ENCODE data around the gene RBM23.

DNA sequence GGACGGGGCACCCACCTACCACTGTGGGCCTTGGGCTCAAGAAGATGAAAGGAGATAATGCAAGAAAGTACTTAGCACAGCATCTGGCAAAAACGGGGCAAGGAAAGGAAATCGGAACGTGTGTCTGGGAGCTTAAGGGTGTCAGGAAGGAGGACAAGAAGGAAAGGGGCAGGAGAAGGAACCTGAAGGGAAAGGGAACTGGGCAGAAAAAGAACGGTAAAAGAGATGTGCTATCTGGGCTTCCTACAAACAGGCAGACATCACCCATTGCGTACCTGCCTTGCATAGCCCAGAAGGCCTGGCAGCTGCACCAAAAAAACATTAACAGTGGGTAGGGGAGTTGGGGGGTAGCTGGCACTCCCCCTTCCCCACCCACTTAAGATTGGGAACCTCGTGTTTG lies 36.9 kb downstream of the RBM23 start:
- TF ChIP-seq, protein P1, sequence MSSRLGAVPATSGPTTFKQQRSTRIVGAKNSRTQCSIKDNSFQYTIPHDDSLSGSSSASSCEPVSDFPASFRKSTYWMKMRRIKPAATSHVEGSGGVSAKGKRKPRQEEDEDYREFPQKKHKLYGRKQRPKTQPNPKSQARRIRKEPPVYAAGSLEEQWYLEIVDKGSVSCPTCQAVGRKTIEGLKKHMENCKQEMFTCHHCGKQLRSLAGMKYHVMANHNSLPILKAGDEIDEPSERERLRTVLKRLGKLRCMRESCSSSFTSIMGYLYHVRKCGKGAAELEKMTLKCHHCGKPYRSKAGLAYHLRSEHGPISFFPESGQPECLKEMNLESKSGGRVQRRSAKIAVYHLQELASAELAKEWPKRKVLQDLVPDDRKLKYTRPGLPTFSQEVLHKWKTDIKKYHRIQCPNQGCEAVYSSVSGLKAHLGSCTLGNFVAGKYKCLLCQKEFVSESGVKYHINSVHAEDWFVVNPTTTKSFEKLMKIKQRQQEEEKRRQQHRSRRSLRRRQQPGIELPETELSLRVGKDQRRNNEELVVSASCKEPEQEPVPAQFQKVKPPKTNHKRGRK (CRISPR knock-in tag; IDR thresholded peaks at IDR 0.05; ENCODE audit: borderline replicate concordance) = no peak
- no peak for TF ChIP-seq GTF2I (CRISPR knock-in tag; conservative IDR thresholded peaks at IDR 0.05)
- TF ChIP-seq, protein P2, sequence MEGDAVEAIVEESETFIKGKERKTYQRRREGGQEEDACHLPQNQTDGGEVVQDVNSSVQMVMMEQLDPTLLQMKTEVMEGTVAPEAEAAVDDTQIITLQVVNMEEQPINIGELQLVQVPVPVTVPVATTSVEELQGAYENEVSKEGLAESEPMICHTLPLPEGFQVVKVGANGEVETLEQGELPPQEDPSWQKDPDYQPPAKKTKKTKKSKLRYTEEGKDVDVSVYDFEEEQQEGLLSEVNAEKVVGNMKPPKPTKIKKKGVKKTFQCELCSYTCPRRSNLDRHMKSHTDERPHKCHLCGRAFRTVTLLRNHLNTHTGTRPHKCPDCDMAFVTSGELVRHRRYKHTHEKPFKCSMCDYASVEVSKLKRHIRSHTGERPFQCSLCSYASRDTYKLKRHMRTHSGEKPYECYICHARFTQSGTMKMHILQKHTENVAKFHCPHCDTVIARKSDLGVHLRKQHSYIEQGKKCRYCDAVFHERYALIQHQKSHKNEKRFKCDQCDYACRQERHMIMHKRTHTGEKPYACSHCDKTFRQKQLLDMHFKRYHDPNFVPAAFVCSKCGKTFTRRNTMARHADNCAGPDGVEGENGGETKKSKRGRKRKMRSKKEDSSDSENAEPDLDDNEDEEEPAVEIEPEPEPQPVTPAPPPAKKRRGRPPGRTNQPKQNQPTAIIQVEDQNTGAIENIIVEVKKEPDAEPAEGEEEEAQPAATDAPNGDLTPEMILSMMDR (IDR thresholded peaks at IDR 0.05) = no peak
- no peak for TF ChIP-seq CREB1 (CRISPR knock-in tag; IDR thresholded peaks at IDR 0.05)

Measured in WTC11 (cell line).